Panc1 (cell line): ENCODE results near the gene IFI27L2. TPM values are rescaled to one million over a fixed set of nuclear protein-coding genes. Genes with fewer than 3 reads are reported as not detected.

Experiments used
- ATAC-seq: fragments of 200-7000 bp; cut with Tn5 transposase; 2 replicates; pipeline ENCODE4 v1.9.1; 2020; ENCODE audit warnings: mild to moderate bottlenecking, moderate library complexity
- BruUV-seq: library from RNA; stranded (reverse); fragments of 400-500 nt; replicated peaks from 2 replicates; lab custom pipeline; 2021; lab: Mats Ljungman, UMichigan
- CTCF ChIA-PET: fragments of 300-600 bp; sonication (Branson Sonifier 250); formaldehyde crosslinking; loops from one replicate; lab custom pipeline; 2022; ENCODE audit warnings: antibody characterized with exemption; lab: Charles Lee
- POLR2A ChIA-PET: fragments of 300-600 bp; sonication (Branson Sonifier 250); formaldehyde crosslinking; loops from one replicate; lab custom pipeline; 2022; ENCODE audit warnings: antibody characterized with exemption; lab: Charles Lee
- DNase-seq: peaks from one replicate; pipeline ENCODE4 v3.0.0-alpha.2; 2010; ENCODE audit warnings: low read depth, low spot score
- H3K27ac ChIP-seq: 2 replicates; pipeline ENCODE4 v1.5.1; 2011; ENCODE audit warnings: mild to moderate bottlenecking, low read length, inconsistent platforms
- H3K27me3 ChIP-seq: fragments of 200-500 bp; sonication (Bioruptor generic); 2 replicates; pipeline ENCODE4 v1.6.0; 2014; ENCODE audit warnings: low read length, inconsistent platforms; ENCODE audit not compliant: control insufficient read depth, insufficient read depth
- H3K36me3 ChIP-seq: fragments of 200-500 bp; sonication (Bioruptor generic); 2 replicates; pipeline ENCODE4 v1.5.1; 2014; ENCODE audit warnings: inconsistent platforms, mild to moderate bottlenecking, low read length, moderate library complexity; ENCODE audit not compliant: control insufficient read depth, insufficient read depth
- H3K4me1 ChIP-seq: 2 replicates; pipeline ENCODE4 v1.5.1; 2011; ENCODE audit warnings: inconsistent platforms, mild to moderate bottlenecking, low read length, moderate library complexity; ENCODE audit not compliant: control insufficient read depth, insufficient read depth
- H3K4me3 ChIP-seq, 2 experiments: 2 replicates each; pipeline ENCODE4 v1.5.1; 2011 to 2012; ENCODE audit warnings: low read depth in 2 of 2, low read length in 2 of 2, mild to moderate bottlenecking in 2 of 2, inconsistent platforms in 1 of 2, moderate library complexity in 1 of 2
- H3K9me3 ChIP-seq: fragments of 200-500 bp; sonication (Bioruptor generic); 2 replicates; pipeline ENCODE4 v1.5.1; 2014; ENCODE audit warnings: low read depth, mild to moderate bottlenecking, inconsistent platforms, low read length, moderate library complexity; ENCODE audit not compliant: control insufficient read depth, insufficient read depth
- POLR2AphosphoS5 ChIP-seq: IDR thresholded peaks from 2 replicates; pipeline ENCODE4 v1.6.1; 2012; ENCODE audit warnings: mild to moderate bottlenecking, low read depth, low read length, moderate library complexity
- SIN3A ChIP-seq: IDR thresholded peaks from 2 replicates; pipeline ENCODE4 v1.6.1; 2012; ENCODE audit warnings: low read depth, mild to moderate bottlenecking, low read length, moderate library complexity, borderline replicate concordance; ENCODE audit not compliant: insufficient read depth
- TCF7L2 ChIP-seq: IDR thresholded peaks from 2 replicates; pipeline ENCODE4 v1.6.1; 2011; ENCODE audit warnings: mild to moderate bottlenecking, low read depth, low read length, inconsistent platforms
- in situ Hi-C: cut with HindIII; loops from 2 replicates; pipeline ENCODE4 v1.10.0; 2016; ENCODE audit warnings: low sequenced_read_pairs, low pct_unique_long_range_greater_than_20kb
- intact Hi-C: fragments of 100-400 bp; cut with micrococcal nuclease; formaldehyde crosslinking; loops from one replicate; pipeline ENCODE4 v1.10.0; 2022; ENCODE audit not compliant: unreplicated experiment
- total RNA-seq: library from RNA; stranded (reverse); gene quantifications from one replicate; pipeline ENCODE4 v1.2.1, GENCODE V29; 2021; ENCODE audit not compliant: unreplicated experiment
- TF ChIP-seq, protein P1 (sequence below): fragments of 450-650 bp; IDR thresholded peaks from 2 replicates; pipeline ENCODE4 v1.5.1; 2017; ENCODE audit warnings: mild to moderate bottlenecking
- TF ChIP-seq, protein P2 (sequence below), 2 experiments: IDR thresholded peaks; 2 replicates each; pipeline ENCODE4 v1.6.1; 2011 to 2012; ENCODE audit warnings: low read depth in 2 of 2, control low read depth in 1 of 2, low read length in 1 of 2, mild to moderate bottlenecking in 1 of 2, moderate library complexity in 1 of 2; ENCODE audit not compliant: insufficient read depth in 1 of 2

The IFI27L2 gene
- total RNA-seq, 1 experiment from 2014 or later: 13.2 TPM

DNA sequence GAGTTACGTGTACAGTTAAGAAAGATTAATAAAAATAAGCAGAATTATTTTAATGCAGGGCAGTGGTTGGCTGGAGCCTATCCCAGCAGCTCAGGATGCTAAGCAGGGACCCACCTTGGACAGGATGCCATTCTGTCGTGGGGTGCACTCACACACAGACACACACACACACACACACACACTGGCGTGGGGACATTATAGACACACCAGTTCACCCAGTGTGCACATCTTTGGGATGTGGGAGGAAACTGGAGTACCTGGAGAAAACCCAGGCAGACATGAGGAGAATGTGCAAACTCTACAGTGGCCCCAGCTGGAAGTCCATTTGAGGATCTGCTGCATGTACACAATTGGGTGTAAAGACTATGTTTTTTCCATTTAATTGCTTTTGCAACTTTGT, 12.8 kb upstream of the IFI27L2 start:
- intact Hi-C loops: no loop called here
- Histone ChIP-seq H3K4me1 (no peaks in the 10 kb centered on the region), H3K36me3 (no peaks in the 10 kb centered on the region), H3K27me3 (no peaks in the 10 kb centered on the region), H3K4me3 (no peak overlapping the region), H3K9me3 (no peaks in the 10 kb centered on the region), H3K27ac (no peak overlapping the region)
- in situ Hi-C loops: no loop called here
- TF ChIP-seq SIN3A (no peak), TCF7L2 (no peak), POLR2AphosphoS5 (no peak)
- TF ChIP-seq, protein P1, sequence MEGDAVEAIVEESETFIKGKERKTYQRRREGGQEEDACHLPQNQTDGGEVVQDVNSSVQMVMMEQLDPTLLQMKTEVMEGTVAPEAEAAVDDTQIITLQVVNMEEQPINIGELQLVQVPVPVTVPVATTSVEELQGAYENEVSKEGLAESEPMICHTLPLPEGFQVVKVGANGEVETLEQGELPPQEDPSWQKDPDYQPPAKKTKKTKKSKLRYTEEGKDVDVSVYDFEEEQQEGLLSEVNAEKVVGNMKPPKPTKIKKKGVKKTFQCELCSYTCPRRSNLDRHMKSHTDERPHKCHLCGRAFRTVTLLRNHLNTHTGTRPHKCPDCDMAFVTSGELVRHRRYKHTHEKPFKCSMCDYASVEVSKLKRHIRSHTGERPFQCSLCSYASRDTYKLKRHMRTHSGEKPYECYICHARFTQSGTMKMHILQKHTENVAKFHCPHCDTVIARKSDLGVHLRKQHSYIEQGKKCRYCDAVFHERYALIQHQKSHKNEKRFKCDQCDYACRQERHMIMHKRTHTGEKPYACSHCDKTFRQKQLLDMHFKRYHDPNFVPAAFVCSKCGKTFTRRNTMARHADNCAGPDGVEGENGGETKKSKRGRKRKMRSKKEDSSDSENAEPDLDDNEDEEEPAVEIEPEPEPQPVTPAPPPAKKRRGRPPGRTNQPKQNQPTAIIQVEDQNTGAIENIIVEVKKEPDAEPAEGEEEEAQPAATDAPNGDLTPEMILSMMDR: no peak
- TF ChIP-seq, protein P2, sequence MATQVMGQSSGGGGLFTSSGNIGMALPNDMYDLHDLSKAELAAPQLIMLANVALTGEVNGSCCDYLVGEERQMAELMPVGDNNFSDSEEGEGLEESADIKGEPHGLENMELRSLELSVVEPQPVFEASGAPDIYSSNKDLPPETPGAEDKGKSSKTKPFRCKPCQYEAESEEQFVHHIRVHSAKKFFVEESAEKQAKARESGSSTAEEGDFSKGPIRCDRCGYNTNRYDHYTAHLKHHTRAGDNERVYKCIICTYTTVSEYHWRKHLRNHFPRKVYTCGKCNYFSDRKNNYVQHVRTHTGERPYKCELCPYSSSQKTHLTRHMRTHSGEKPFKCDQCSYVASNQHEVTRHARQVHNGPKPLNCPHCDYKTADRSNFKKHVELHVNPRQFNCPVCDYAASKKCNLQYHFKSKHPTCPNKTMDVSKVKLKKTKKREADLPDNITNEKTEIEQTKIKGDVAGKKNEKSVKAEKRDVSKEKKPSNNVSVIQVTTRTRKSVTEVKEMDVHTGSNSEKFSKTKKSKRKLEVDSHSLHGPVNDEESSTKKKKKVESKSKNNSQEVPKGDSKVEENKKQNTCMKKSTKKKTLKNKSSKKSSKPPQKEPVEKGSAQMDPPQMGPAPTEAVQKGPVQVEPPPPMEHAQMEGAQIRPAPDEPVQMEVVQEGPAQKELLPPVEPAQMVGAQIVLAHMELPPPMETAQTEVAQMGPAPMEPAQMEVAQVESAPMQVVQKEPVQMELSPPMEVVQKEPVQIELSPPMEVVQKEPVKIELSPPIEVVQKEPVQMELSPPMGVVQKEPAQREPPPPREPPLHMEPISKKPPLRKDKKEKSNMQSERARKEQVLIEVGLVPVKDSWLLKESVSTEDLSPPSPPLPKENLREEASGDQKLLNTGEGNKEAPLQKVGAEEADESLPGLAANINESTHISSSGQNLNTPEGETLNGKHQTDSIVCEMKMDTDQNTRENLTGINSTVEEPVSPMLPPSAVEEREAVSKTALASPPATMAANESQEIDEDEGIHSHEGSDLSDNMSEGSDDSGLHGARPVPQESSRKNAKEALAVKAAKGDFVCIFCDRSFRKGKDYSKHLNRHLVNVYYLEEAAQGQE (IDR thresholded peaks at IDR 0.05; ENCODE audit: insufficient read depth in 1 of 2, low read depth in 2 of 2, low read length in 1 of 2): no peak
- CTCF ChIA-PET: interaction anchor here (1.1 kb wide), 1 partner anchor 106 kb away, joined by 9 read pairs; no protein-coding TSS in a partner anchor
- DNase-seq (no peak), ATAC-seq (no peak)
- BruUV-seq: no TSS peak
- POLR2A ChIA-PET: no interaction called here

DNA sequence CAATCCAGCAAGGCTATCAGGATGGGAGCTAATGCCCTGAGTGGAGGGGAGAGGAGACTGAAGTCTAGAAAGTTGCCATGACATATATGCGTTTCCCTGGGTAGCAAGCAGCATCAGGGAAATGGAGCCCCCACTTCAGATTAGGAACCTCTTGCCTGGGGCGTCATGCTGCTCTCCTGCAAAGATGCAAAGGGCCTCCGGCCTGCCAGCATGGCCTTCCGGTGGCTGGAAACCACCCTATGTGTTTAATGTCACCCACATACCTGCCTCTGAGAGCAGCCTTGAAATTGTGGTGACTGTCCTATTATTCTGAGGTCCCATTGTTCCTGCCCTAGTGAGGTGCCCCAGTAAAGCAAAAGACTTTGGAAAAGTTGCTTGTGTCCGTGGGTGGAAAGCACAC, 10.0 kb upstream of the IFI27L2 start:
- CTCF ChIA-PET: interaction anchor here (1.9 kb wide), 1 partner anchor 103 kb away, joined by 7 read pairs; no protein-coding TSS in a partner anchor
- Histone ChIP-seq H3K27ac (no peak overlapping the region), H3K4me1 (no peaks in the 10 kb centered on the region), H3K9me3 (no peaks in the 10 kb centered on the region), H3K27me3 (no peaks in the 10 kb centered on the region), H3K36me3 (no peaks in the 10 kb centered on the region), H3K4me3 (no peak overlapping the region)
- no peak for ATAC-seq
- in situ Hi-C loops: no loop called here
- BruUV-seq: no TSS peak
- POLR2A ChIA-PET: interaction anchor here (0.6 kb wide), 1 partner anchor 92 kb away, joined by 9 read pairs; no protein-coding TSS in a partner anchor
- TF ChIP-seq, protein P1: no peak
- TF ChIP-seq POLR2AphosphoS5 (no peak), SIN3A (no peak), TCF7L2 (no peak)
- TF ChIP-seq, protein P2 (IDR thresholded peaks at IDR 0.05; ENCODE audit: insufficient read depth in 1 of 2, low read depth in 2 of 2, low read length in 1 of 2): no peak
- no peak for DNase-seq
- intact Hi-C loops: loop anchor here (5.0 to 10.0 kb wide), 2 partner anchors 87 to 205 kb away; no protein-coding TSS in a partner anchor
